Hepatic stellate cell (primary cell): ENCODE data around the gene SPTBN1.

Experiments
- DNase-seq: peaks from one replicate; pipeline ENCODE4 v3.0.0; 2011; ENCODE audit warnings: low spot score

Gene SPTBN1

GRCh38 chr2:54553775-54554174 lies 97.6 kb downstream of the SPTBN1 start:
- no peak for DNase-seq

- DNase-seq, result no peak
Measured at GRCh38 chr2:54555318-54555837, 99.3 kb downstream of the SPTBN1 start.

- peak; percentile 46 for DNase-seq
Measured at GRCh38 chr2:54556621-54557121, 100.5 kb downstream of the SPTBN1 start.

GRCh38 chr2:54557211-54557600 lies 101.1 kb downstream of the SPTBN1 start:
- no peak for DNase-seq

GRCh38 chr2:54557601-54558187 lies 101.6 kb downstream of the SPTBN1 start:
- peak; percentile 38 for DNase-seq

- DNase-seq, result peak; percentile 31
Measured at GRCh38 chr2:54558188-54559005, 102.3 kb downstream of the SPTBN1 start.

- DNase-seq, result peak; percentile 24
Measured at GRCh38 chr2:54559006-54559445, 102.9 kb downstream of the SPTBN1 start.

GRCh38 chr2:54559593-54560145 lies 103.5 kb downstream of the SPTBN1 start:
- peak; percentile 83 for DNase-seq

GRCh38 chr2:54560146-54560881 lies 104.2 kb downstream of the SPTBN1 start:
- DNase-seq, result peak; percentile 54

GRCh38 chr2:54561010-54561409 lies 104.9 kb downstream of the SPTBN1 start:
- DNase-seq, result no peak

- no peak for DNase-seq
Measured at GRCh38 chr2:54564439-54564838, 108.3 kb downstream of the SPTBN1 start.

- no peak for DNase-seq
Measured at GRCh38 chr2:54565551-54565950, 109.4 kb downstream of the SPTBN1 start.

- DNase-seq, result no peak
Measured at GRCh38 chr2:54566896-54567295, 110.8 kb downstream of the SPTBN1 start.

- DNase-seq, result no peak
Measured at GRCh38 chr2:54568876-54569321, 112.8 kb downstream of the SPTBN1 start.

GRCh38 chr2:54569745-54570301 lies 113.7 kb downstream of the SPTBN1 start:
- DNase-seq, result no peak

GRCh38 chr2:54570321-54570855 lies 114.3 kb downstream of the SPTBN1 start:
- no peak for DNase-seq

GRCh38 chr2:54570925-54571694 lies 115.0 kb downstream of the SPTBN1 start:
- peak; percentile 85 for DNase-seq

GRCh38 chr2:54572262-54572635 lies 116.1 kb downstream of the SPTBN1 start:
- DNase-seq, result peak; percentile 71

GRCh38 chr2:54572636-54573536 lies 116.8 kb downstream of the SPTBN1 start:
- DNase-seq, result peak; percentile 38

- DNase-seq, result no peak
Measured at GRCh38 chr2:54573537-54573919, 117.4 kb downstream of the SPTBN1 start.
